Mucosa of rectum (tissue), 2 donors: ENCODE results near the gene INPP5F.

Experiments
- H3K27ac ChIP-seq, 2 donors: one replicate each; pipeline ENCODE4 v1.7.0; 2013; ENCODE audit warnings: inconsistent platforms in 2 of 2, low read depth in 2 of 2, low read length in 2 of 2
- H3K27me3 ChIP-seq, 2 donors: one replicate each; pipeline ENCODE4 v1.7.0; 2013; ENCODE audit warnings: low read length in 2 of 2; ENCODE audit not compliant: control insufficient read depth in 2 of 2, insufficient read depth in 2 of 2
- H3K36me3 ChIP-seq, 2 donors: one replicate each; pipeline ENCODE4 v1.7.0; 2013; ENCODE audit warnings: low read length in 2 of 2; ENCODE audit not compliant: control insufficient read depth in 2 of 2, insufficient read depth in 2 of 2
- H3K4me1 ChIP-seq, 2 donors: one replicate each; pipeline ENCODE4 v1.7.0; 2013; ENCODE audit warnings: low read length in 2 of 2, mild to moderate bottlenecking in 1 of 2; ENCODE audit not compliant: control insufficient read depth in 2 of 2, insufficient read depth in 2 of 2
- H3K4me3 ChIP-seq, 2 donors: one replicate each; pipeline ENCODE4 v1.7.0; 2013; ENCODE audit warnings: low read length in 2 of 2
- H3K9ac ChIP-seq, 2 donors: one replicate each; pipeline ENCODE4 v1.7.0; 2013; ENCODE audit warnings: low read length in 2 of 2, low read depth in 1 of 2, mild to moderate bottlenecking in 1 of 2
- H3K9me3 ChIP-seq, 2 donors: one replicate each; pipeline ENCODE4 v1.7.0; 2013; ENCODE audit warnings: low read length in 2 of 2; ENCODE audit not compliant: control insufficient read depth in 2 of 2
- donor health status: healthy.
- donor health status: Normal muscosa, but diverticular disease.

INPP5F gene

DNA sequence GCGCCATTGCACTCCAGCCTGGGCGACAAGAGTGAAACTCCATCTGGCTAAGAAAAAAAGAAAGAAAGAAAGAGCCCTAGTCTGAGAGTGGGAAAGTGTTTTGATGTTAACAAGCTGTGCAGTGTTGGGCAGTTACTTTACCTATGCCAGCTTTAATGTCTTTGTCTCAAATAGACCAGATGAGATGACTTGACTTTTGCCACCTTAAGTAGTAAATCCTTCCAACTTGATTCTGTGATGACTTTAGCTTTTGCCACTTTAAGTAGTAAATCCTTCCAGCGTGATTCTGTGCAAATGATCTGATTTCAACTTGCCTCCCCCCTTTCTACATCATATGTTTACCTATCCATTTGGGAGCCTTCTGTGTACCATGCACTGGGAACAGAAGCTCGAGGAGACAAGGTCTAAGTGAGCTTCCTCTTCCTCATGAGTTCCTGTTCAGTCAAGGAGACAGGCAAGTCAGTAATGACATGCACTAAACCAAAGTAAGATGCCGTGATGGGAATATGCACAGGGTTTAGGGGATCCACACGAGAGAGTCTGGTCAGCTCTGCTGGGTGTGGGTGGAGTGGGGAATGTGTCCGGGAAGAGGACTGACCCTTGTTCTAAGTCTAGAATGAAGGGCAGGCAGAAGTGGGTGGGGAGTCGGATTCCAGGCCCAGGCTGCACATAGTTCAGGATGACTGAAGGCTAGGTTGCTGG, 17.2 kb downstream of the INPP5F start:
- Histone ChIP-seq H3K4me1 (peaks cover 2 to 5% of the 10 kb centered on the region in 2 donors), H3K27ac (no peak overlapping the region), H3K27me3 (no peaks in the 10 kb centered on the region), H3K36me3 (no peaks in the 10 kb centered on the region), H3K9ac (no peak overlapping the region), H3K9me3 (no peaks in the 10 kb centered on the region), H3K4me3 (no peak overlapping the region)

DNA sequence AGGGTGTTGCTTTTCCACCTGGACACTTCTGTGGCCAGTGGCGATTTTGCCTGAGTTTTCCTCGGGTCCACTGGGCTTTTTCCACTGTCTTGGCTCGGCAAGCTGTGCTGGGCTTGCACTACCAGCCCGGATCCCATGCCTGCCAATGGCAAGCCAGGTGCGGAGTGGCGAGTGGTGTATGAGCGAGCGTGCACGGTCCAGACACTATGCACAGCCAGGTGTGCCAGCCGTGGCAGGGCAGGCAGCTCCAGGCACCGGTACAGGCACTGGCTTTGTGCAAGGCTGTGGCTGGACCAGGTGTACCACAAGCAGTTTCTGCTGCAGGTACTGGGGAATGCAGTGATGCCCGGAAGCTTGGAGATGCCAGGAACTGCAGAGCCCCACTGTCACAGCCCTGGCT, 22.1 kb downstream of the INPP5F start:
- Histone ChIP-seq H3K9ac (no peak overlapping the region), H3K36me3 (no peaks in the 10 kb centered on the region), H3K4me1 (peaks cover 0 to 5% of the 10 kb centered on the region in 2 donors), H3K9me3 (no peaks in the 10 kb centered on the region), H3K27me3 (no peaks in the 10 kb centered on the region), H3K27ac (no peak overlapping the region), H3K4me3 (no peak overlapping the region)

DNA sequence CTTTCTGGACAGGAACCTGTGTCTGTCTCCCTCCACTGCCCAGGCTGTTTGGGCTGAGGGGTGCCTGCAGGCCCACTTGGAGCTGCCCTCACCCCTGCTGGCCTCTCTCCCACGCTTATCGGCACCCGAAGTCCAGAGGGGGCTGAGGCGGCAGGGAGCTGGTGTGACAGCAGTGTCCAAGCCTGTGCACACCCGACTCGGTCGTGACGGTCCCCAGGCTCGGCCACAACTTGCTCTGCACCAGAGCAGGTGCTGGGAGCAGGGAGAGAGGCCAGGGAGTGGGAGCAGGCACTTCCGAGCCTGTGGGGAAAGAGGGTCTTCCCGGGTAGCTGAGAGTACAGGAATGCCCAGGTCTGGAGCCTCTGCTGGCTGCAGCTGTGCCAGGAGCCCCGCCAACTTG, 23.0 kb downstream of the INPP5F start:
- Histone ChIP-seq H3K9me3 (no peaks in the 10 kb centered on the region), H3K27me3 (no peaks in the 10 kb centered on the region)

DNA sequence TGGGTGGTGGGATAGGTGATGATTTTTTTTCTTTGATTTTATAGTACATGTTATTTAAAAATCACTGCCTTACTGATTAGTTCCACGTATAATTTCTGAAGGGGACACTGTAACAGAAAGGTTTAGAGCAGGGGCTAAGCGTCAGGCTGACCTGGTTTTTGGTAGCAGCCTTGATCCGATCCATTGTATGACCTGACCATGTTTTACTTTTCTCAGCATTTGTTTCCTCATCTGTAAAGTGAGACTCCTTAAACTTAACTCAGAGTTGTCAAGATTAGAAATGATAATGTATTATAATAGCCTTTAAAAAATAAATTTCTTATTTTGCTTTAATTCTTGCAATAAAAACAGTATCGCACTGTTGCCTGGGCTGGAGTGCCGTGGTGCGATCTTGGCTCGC, 23.6 kb downstream of the INPP5F start:
- no peaks in the 10 kb centered on the region for H3K27me3 ChIP-seq
- H3K9me3 ChIP-seq = no peaks in the 10 kb centered on the region
- H3K27ac ChIP-seq = no peak overlapping the region
- no peaks in the 10 kb centered on the region for H3K36me3 ChIP-seq
- H3K4me3 ChIP-seq = no peak overlapping the region
- no peak overlapping the region for H3K9ac ChIP-seq
- H3K4me1 ChIP-seq = no peaks in the 10 kb centered on the region

More for the DNA sequence above, 23.0 kb downstream of the INPP5F start:
- Histone ChIP-seq H3K36me3 (no peaks in the 10 kb centered on the region), H3K27ac (no peak overlapping the region), H3K4me1 (no peaks in the 10 kb centered on the region), H3K4me3 (no peak overlapping the region), H3K9ac (no peak overlapping the region)

DNA sequence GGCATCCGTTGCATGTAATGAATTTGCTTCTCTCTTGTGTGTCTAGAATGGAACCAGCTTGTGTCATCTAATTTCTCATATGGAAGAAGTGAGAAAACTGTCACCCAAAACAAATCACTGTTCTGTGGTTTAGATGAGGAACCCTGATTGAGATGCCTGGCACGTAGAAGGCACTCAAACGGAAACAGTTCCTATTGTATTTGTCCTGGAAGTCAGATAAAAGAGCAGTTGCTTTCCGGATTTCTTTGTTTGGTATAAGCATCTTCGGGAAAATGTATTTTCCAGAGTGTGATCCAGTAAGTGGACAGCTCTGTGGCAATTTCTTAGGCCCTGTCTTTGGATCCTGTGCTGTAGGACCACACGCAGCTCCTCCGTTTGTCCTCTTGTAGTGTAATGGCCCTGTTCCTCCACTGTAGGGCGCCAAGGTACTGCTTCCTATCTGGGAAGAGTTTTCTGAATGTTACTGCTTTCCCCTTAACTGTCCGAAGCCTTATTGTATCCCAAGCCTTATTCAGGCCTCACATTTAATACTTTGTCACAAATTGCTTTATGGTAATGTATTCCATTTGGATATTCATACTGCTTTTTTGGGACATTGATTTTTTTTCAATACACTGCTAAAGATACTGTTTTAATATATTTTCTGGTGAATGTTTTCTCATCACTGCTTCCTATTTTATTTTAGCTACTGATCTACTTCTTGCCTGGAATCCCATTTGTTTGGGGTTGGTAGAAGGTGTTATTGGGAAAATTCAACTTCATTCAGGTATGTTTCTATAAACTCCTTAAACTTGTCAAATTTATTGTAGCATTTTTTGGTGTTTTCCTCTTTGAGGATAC, 24.8 kb downstream of the INPP5F start:
- Histone ChIP-seq H3K36me3 (no peaks in the 10 kb centered on the region), H3K9me3 (no peaks in the 10 kb centered on the region), H3K27ac (no peak overlapping the region), H3K27me3 (no peaks in the 10 kb centered on the region), H3K9ac (no peak overlapping the region), H3K4me1 (no peaks in the 10 kb centered on the region), H3K4me3 (no peak overlapping the region)

GRCh38 chr10:119753309-119753708, 27.5 kb downstream of the INPP5F start:
- H3K9ac ChIP-seq = no peak overlapping the region
- H3K4me1 ChIP-seq = no peaks in the 10 kb centered on the region
- H3K27ac ChIP-seq = no peak overlapping the region
- no peak overlapping the region for H3K4me3 ChIP-seq
- no peaks in the 10 kb centered on the region for H3K9me3 ChIP-seq
- no peaks in the 10 kb centered on the region for H3K27me3 ChIP-seq
- no peaks in the 10 kb centered on the region for H3K36me3 ChIP-seq

- Histone ChIP-seq H3K36me3 (no peaks in the 10 kb centered on the region), H3K27ac (no peak overlapping the region), H3K27me3 (no peaks in the 10 kb centered on the region), H3K9me3 (no peaks in the 10 kb centered on the region), H3K9ac (no peak overlapping the region), H3K4me1 (no peaks in the 10 kb centered on the region), H3K4me3 (no peak overlapping the region)
These were observed 28.2 kb downstream of the INPP5F start for GRCh38 chr10:119754085-119754484.

DNA sequence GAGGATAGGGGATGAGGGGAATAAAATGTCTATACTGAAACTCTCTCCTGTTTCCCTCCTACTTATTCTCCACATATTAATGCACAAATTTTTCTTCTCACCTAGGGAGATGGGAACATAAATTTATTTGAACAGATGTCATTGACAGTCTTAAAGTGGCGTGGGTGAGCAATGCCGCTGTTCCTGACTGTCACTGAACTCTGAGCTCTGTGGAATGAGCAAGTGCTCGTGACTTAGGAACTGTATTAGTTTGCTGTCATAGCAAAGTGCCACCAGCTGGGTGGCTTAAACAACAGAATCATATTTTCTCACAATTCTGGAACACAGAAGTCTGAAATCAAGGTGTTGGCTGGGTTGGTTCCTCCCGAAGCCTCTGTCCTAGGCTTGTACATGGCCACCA, 29.1 kb downstream of the INPP5F start:
- Histone ChIP-seq H3K36me3 (no peaks in the 10 kb centered on the region), H3K9ac (no peak overlapping the region), H3K27ac (peak overlapping the region in 1 of 2 donors; percentile 9), H3K9me3 (no peaks in the 10 kb centered on the region), H3K4me3 (no peak overlapping the region), H3K27me3 (no peaks in the 10 kb centered on the region), H3K4me1 (no peaks in the 10 kb centered on the region)

DNA sequence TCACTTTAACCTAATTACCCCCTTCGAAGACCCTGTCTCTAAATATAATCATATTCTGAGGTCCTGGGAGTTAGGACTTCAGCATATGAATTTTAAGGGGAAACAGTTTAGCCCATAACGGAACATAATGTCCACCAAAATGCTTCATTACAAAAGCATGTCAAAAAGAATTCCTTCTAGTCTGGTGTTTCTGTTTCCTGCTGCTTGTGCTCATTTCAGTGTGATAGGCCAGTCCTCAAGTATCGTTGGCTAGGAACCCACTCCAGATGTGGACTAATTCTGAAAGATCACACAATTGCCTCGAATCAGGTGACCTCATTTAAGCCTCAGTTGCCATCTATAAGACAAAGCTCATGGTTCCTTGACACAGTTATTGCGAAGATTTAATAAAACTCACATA, 29.6 kb downstream of the INPP5F start:
- H3K36me3 ChIP-seq = no peaks in the 10 kb centered on the region
- H3K27me3 ChIP-seq = no peaks in the 10 kb centered on the region
- no peak overlapping the region for H3K4me3 ChIP-seq
- H3K9ac ChIP-seq = no peak overlapping the region
- no peaks in the 10 kb centered on the region for H3K9me3 ChIP-seq
- no peaks in the 10 kb centered on the region for H3K4me1 ChIP-seq
- peak overlapping the region in 1 of 2 donors; percentile 9 for H3K27ac ChIP-seq

- Histone ChIP-seq H3K9me3 (no peaks in the 10 kb centered on the region), H3K9ac (no peak overlapping the region), H3K4me1 (no peaks in the 10 kb centered on the region), H3K36me3 (no peaks in the 10 kb centered on the region), H3K27ac (no peak overlapping the region), H3K4me3 (no peak overlapping the region), H3K27me3 (no peaks in the 10 kb centered on the region)
These were observed 32.8 kb downstream of the INPP5F start for GRCh38 chr10:119758448-119759195.
